Subcutaneous adipose tissue (tissue), 4 donors: ENCODE data around the gene ZNF148. TPM values are rescaled to one million over a fixed set of nuclear protein-coding genes. Genes with fewer than 3 reads are reported as not detected.

Experiments
- total RNA-seq, 4 donors: library from RNA; depleted of rRNA; stranded (reverse); fragments of >200 nt; gene quantifications; one replicate each; pipeline ENCODE4 v1.1.0, GENCODE V29; 2016
- TF ChIP-seq, protein P1 (sequence below): fragments of 450-650 bp; IDR thresholded peaks from one replicate; pipeline ENCODE4 v1.5.1; 2016; ENCODE audit warnings: low read depth, mild to moderate bottlenecking, control low read depth, antibody characterized with exemption, moderate library complexity

ZNF148 gene
- total RNA-seq, 4 donors from 2014 or later, result 22.6 to 38.2 (median 28.6) TPM

DNA sequence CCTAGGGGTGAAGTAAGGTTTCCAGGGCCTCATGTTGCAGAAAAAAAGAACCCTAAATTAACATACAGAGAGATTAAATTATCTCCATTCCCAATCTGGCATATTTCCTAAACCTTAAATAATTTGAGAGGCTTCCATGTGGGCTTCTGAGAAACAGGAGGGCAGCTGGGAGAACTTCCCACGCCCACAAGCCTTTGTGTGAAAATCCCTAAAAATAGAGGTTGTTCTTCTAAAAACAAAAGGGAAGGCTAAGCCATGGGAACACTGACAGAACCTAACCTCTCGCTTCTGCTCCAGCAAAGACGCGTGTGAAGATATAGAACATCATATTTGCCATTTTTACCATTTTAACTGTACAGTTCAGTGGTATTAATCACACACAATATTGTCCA lies 161.8 kb downstream of the ZNF148 start:
- TF ChIP-seq, protein P1, sequence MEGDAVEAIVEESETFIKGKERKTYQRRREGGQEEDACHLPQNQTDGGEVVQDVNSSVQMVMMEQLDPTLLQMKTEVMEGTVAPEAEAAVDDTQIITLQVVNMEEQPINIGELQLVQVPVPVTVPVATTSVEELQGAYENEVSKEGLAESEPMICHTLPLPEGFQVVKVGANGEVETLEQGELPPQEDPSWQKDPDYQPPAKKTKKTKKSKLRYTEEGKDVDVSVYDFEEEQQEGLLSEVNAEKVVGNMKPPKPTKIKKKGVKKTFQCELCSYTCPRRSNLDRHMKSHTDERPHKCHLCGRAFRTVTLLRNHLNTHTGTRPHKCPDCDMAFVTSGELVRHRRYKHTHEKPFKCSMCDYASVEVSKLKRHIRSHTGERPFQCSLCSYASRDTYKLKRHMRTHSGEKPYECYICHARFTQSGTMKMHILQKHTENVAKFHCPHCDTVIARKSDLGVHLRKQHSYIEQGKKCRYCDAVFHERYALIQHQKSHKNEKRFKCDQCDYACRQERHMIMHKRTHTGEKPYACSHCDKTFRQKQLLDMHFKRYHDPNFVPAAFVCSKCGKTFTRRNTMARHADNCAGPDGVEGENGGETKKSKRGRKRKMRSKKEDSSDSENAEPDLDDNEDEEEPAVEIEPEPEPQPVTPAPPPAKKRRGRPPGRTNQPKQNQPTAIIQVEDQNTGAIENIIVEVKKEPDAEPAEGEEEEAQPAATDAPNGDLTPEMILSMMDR, result no peak

GRCh38 chr3:125212509-125213363 lies 162.4 kb downstream of the ZNF148 start, which contains the start of gene SLC12A8:
Gene SLC12A8, minus strand, starts transcription at chr3:125212748. Its CDS starts 1,399 bp downstream, at chr3:125211349.
- TF ChIP-seq, protein P1, result no peak

GRCh38 chr3:125212091-125212508 lies 163.0 kb downstream of the ZNF148 start:
- TF ChIP-seq, protein P1, result no peak

DNA sequence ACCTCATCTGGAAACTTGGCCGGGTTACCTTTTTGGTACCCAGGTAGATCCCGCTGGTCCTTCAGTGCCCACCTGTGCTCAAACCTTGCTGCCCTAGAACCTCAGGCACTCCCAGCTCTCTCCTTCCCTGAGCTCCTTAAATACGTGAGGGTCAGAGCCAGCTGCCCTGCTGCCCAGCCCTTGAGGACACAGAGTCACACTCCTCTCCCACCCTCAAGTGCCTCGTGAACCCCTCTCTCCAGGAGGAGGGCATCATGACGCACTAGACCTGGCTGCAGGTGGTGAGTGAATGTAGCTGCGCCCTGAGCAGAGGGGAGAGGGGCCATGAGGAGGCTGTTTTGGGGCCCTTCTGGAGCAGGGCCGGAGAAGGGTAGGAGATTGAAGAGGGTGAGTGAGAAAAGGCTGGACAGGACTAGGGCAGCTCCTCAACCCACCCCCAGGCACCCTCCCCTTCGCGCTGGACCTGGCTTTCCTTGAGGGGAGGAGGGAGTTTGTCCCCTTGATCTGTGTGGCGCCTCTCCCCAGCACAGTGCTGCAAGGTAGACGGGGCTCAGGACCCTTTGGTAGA lies 163.5 kb downstream of the ZNF148 start:
- TF ChIP-seq, protein P1, result no peak

DNA sequence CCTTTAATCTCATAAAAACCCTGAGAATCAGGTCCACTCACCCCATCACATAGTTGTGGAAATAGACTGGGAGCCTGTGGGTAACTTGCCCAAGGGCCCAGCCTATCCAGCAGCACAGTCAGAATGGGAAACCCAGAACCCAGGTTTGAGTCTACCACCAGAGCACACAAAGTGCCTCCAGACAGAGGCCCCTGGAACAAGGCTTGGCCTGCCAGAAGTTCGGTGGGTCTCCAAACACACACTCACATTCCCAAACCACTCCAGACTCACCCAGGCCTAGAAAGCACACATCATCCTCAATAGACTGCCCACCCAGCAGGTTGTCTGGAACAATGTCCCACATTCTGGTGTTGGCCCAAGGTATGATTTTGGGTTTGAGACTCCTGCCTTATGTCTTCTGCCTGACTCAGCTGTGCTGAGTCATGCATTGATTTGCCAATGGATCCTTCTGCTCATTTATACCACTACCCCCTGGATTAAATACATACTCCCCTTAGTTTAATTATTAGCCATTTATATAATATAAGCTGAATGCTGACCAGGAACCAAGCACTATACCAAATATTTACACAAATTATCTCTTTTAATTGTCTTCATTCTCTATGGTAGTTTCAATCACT lies 167.1 kb downstream of the ZNF148 start:
- TF ChIP-seq, protein P1, result no peak

DNA sequence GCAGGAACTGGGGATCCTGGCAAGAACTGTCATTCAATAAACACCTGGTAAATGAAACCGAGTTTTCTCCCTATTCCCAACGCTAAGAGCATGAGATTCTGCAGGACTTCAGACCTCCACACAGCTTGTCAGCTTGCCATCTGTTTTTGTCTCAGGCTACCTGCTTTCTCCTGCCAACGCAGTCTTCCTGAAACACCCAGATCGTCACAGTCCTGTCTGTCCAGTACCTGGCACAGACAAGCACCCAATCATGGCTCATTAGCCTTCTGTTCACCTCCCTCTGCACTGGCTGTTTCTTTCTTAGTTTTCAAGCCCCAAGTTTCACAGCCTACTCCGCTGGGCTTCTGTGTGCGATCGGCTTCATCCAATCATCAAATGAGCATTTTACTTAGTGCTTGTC lies 167.6 kb downstream of the ZNF148 start:
- TF ChIP-seq, protein P1, result no peak

- TF ChIP-seq, protein P1, result no peak
Measured at GRCh38 chr3:125206934-125207333, 168.2 kb downstream of the ZNF148 start.
